Psoas muscle (tissue), 8 donors: ENCODE results near the gene OPN3. TPM values are rescaled to one million over a fixed set of nuclear protein-coding genes. Genes with fewer than 3 reads are reported as not detected.

Experiments
- ATAC-seq, 4 donors: fragments of 200-7000 bp; cut with Tn5 transposase; one replicate each; pipeline ENCODE4 v1.9.1; 2020; ENCODE audit warnings: moderate library complexity in 3 of 4, mild to moderate bottlenecking in 2 of 4
- DNase-seq, 2 donors: peaks; one replicate each; pipeline ENCODE4 v3.0.0-alpha.2; 2020
- H3K27ac ChIP-seq: fragments of 200-600 bp; one replicate; pipeline ENCODE4 v1.8.0; 2022
- H3K27me3 ChIP-seq, 3 donors: fragments of 200-600 bp in 1 of 3; one replicate each; pipeline versions ENCODE4 v1.6.1 to v1.8.0; 2013 to 2022; ENCODE audit warnings: low read length in 2 of 3, mild to moderate bottlenecking in 2 of 3, moderate library complexity in 1 of 3; ENCODE audit not compliant: insufficient read depth in 3 of 3
- H3K36me3 ChIP-seq, 2 donors: fragments of 200-600 bp in 1 of 2; one replicate each; pipeline versions ENCODE4 v1.6.1 to v1.8.0; 2013 to 2022; ENCODE audit warnings: low read depth in 1 of 2, mild to moderate bottlenecking in 1 of 2, moderate library complexity in 1 of 2; ENCODE audit not compliant: insufficient read depth in 1 of 2
- H3K4me1 ChIP-seq: fragments of 200-600 bp; one replicate; pipeline ENCODE4 v1.8.0; 2022
- H3K4me3 ChIP-seq: fragments of 200-600 bp; one replicate; pipeline ENCODE4 v1.8.0; 2022; ENCODE audit warnings: mild to moderate bottlenecking
- H3K9me3 ChIP-seq: fragments of 200-600 bp; one replicate; pipeline ENCODE4 v1.8.0; 2022
- WGBS, 3 donors: extraction: QIAGEN DNeasy Blood & Tissue Kit; methylation state at CpG; one replicate each; pipeline versions ENCODE4 v1.1.6 to v1.1.7; 2013; 5-methylcytosine and 5-hydroxymethylcytosine counted together
- intact Hi-C, 2 donors: fragments of 100-400 bp; cut with DNase I; formaldehyde crosslinking; loops; one replicate each; pipeline versions ENCODE4 v1.11.0 to v1.14.2; 2022
- polyA plus RNA-seq, 3 donors: library from polyadenylated mRNA; stranded (reverse); fragments of 200-250 nt; gene quantifications; one replicate each; pipeline ENCODE4 v1.2.3, GENCODE V29; 2013
- total RNA-seq, 4 donors: library from RNA; stranded (reverse); fragmentation: NEBNext Ultra II Directional in 2 of 4; extraction: Animal tissue kit (Norgen Biotek cat#: 25700) in 2 of 4; gene quantifications; one replicate each; pipeline versions ENCODE4 v1.2.1 to v1.2.4, GENCODE V29; 2021 to 2023
- TF ChIP-seq, protein P1 (sequence below): fragments of 200-600 bp; IDR thresholded peaks from one replicate; pipeline ENCODE4 v1.8.0; 2022; ENCODE audit warnings: antibody characterized with exemption
- donor health status: healthy with polysubstance abuse.
- donor health status: DM: no; HTN: no; CAD: no; lungs with moderate emphysema.
- donor health status: Bipolar disorder and iron deficiency.
- donor health status: healthy.
- donor health status: DM: yes; HTN: yes; CAD: no.
- donor health status: DM: no; HTN: no; CAD: no.
- donor health status: DM: no; HTN: no; CAD: no.
- donor health status: DM: yes; HTN: yes; CAD: no.

OPN3 gene
- total and polyA plus RNA-seq, 7 donors, result 1.7 to 7.0 (median 4.1) TPM

DNA sequence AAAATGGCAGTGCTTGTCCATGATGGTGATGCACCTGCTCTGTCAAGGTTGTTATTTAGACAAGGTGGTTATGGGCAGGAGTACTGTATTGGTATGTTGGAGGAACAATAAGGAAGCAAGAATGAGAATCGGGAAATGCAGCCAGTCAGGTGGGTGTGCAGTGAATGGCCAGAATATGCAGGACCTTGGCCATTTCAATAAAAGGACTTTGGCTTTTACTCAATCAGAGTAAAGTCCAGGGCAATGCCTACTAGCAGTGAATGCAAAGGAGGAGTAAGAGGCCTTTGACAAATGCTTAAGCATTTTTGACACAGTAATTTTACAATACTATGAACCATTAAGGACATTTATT, 2.4 kb upstream of the OPN3 start:
- TF ChIP-seq, protein P1, sequence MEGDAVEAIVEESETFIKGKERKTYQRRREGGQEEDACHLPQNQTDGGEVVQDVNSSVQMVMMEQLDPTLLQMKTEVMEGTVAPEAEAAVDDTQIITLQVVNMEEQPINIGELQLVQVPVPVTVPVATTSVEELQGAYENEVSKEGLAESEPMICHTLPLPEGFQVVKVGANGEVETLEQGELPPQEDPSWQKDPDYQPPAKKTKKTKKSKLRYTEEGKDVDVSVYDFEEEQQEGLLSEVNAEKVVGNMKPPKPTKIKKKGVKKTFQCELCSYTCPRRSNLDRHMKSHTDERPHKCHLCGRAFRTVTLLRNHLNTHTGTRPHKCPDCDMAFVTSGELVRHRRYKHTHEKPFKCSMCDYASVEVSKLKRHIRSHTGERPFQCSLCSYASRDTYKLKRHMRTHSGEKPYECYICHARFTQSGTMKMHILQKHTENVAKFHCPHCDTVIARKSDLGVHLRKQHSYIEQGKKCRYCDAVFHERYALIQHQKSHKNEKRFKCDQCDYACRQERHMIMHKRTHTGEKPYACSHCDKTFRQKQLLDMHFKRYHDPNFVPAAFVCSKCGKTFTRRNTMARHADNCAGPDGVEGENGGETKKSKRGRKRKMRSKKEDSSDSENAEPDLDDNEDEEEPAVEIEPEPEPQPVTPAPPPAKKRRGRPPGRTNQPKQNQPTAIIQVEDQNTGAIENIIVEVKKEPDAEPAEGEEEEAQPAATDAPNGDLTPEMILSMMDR, result no peak
- no peak overlapping the region for H3K4me3 ChIP-seq
- DNase-seq (no peak), ATAC-seq (no peak)
- no peaks in the 10 kb centered on the region for H3K36me3 ChIP-seq
- no peak overlapping the region for H3K27ac ChIP-seq
- intact Hi-C loops, result loop anchor here (5.0 to 10.0 kb wide), 3 partner anchors 125 to 205 kb away; partner anchors contain the start of genes EXO1 (in 2 of the 2) and FH (in 1 of the 2)
- H3K27me3 ChIP-seq, result no peaks in the 10 kb centered on the region
- peaks cover 8% of the 10 kb centered on the region for H3K4me1 ChIP-seq
- 88 to 97% (median 96%) methylated on average over 1 of the region's 1 CpG for WGBS, 3 donors
- no peaks in the 10 kb centered on the region for H3K9me3 ChIP-seq

DNA sequence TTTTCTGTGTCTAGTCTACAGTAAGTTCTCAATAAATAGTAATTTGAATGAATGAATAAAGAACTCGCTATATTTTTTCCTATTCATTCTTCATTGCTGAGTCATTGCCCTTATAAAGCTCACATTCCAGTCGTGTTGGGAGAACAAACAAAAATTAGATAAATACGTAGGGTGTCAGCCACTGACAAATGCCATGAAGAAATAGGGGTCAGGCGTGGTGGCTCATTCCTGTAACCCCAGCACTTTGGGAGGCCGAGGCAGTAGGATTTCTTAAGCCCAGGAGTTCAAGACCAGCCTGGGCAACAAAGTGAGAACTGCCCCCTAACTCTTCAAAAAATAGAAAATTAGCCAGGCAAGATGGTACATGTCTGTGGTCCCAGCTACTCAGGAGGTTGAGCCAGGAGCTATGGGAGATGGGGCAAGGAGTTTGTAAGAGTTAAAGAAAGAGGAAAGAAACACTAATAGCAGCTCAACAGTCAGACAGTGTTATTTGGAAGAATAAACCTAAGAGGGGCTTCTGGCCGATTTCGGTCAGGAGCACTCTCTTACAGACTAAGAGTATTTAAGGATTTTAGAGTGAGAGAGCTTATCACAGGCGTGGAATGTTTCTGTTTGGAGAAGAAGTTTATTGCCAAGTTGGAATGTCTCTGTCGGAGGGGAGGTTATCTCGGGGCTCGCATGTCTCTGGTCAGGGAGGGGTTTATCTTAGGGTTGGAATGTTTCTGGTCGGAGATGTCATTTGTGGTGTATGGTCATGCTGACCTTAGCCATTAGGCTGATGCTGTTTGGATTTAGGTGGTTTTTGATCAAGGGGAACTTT, 1.8 kb upstream of the OPN3 start:
- Histone ChIP-seq H3K9me3 (no peaks in the 10 kb centered on the region), H3K27ac (no peak overlapping the region), H3K27me3 (no peaks in the 10 kb centered on the region), H3K4me1 (peaks cover 8% of the 10 kb centered on the region), H3K36me3 (no peaks in the 10 kb centered on the region), H3K4me3 (no peak overlapping the region)
- no peak for ATAC-seq
- DNase-seq, result no peak
- TF ChIP-seq, protein P1, result no peak
- 76 to 86% (median 79%) methylated on average over 12 of the region's 12 CpGs for WGBS, 3 donors
- intact Hi-C loops, result loop anchor here (5.0 to 10.0 kb wide), 3 partner anchors 125 to 205 kb away; partner anchors contain the start of genes EXO1 (in 2 of the 2) and FH (in 1 of the 2)

DNA sequence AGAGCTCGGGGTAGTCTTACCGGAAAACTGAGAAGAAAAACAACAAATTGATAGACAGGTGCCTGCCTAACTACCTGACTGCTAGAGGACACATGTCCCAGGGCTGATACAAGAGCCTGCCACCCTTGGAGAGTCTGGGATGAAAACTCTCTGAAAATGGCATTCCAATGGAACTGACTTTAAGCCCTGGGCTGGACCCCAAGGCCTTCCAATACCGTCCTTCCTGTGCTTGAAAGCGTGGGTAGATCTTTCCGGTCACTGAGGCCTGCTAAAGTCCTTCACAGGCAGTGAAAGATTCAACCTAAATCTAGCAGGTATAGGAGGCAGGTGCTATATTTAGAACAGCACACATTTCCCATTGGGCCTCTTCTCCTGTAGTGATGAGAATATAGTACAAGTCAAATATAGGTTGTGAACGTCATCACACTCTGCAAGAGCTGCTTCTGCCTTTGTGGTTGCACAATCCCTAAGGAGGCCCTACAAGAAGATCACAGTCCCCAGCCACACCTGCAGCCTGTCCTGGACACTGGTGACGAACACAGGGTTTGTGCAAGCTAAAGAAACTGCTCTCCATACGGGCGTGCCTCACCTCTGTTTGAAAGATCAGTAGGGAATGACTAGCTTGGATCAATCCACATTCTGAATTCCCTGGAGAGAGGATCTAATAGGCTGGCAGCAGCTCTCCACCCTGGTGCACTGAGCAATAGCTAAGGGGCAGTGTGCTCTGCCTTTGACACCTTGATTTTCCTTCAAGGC, 876 bp upstream of the OPN3 start:
- Histone ChIP-seq H3K36me3 (no peaks in the 10 kb centered on the region), H3K4me3 (peak overlapping the region; percentile 85), H3K4me1 (peaks cover 8% of the 10 kb centered on the region), H3K27ac (peak overlapping the region; percentile 42), H3K27me3 (no peaks in the 10 kb centered on the region), H3K9me3 (no peaks in the 10 kb centered on the region)
- DNase-seq (no peak), ATAC-seq (no peak)
- intact Hi-C loops, result loop anchor here (5.0 to 10.0 kb wide), 3 partner anchors 124 to 206 kb away; partner anchors contain the start of genes EXO1 (in 2 of the 2) and FH (in 1 of the 2)
- TF ChIP-seq, protein P1, result no peak
- WGBS, 3 donors, result 87 to 94% (median 87%) methylated on average over 9 of the region's 9 CpGs

DNA sequence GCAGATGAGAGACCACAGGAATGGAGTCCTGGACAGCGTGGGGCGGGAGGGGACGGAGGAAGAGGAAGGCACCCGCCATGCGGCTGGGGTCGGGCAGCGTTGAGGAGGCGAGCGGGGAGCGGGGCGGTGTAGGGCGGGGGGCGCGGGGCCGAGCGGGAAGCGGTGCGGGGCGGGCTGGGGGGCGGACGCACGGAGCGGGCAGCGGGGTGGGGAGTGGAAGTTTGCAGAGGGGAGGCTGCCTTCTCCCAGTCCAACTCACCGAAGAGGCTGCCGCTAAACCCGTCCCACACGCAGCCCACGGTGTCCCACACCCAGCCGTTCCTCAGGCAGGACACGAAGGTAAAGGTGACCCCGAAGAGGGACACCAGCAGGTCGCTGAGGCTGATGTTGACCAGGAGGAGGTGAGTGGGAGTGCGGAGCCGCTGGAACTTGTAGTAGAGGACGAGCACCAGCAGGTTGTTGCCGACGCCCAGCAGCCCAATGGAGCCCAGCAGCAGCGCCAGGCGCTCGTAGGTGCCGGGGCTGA, 483 bp downstream of the OPN3 start:
- intact Hi-C loops, result loop anchor here (5.0 to 10.0 kb wide), 3 partner anchors 122 to 208 kb away; partner anchors contain the start of genes EXO1 (in 2 of the 2) and FH (in 1 of the 2)

More for the DNA sequence above, 483 bp downstream of the OPN3 start:
- WGBS, 3 donors, result 1 to 2% (median 1%) methylated on average over 22 to 42 of the region's 42 CpGs
- Histone ChIP-seq H3K27me3 (no peaks in the 10 kb centered on the region), H3K36me3 (peaks cover 0 to 6% of the 10 kb centered on the region in 2 donors), H3K4me1 (peaks cover 8% of the 10 kb centered on the region), H3K27ac (peak overlapping the region; percentile 77), H3K9me3 (no peaks in the 10 kb centered on the region), H3K4me3 (peak overlapping the region; percentile 85)
- ATAC-seq (peak; percentile 4 to 26 (median 20)), DNase-seq (peak; percentile 25 to 52)
- TF ChIP-seq, protein P1, result no peak
